H9 (cell line): ENCODE measurements around the gene HEG1. TPM values are rescaled to one million over a fixed set of nuclear protein-coding genes. Genes with fewer than 3 reads are reported as not detected.

Experiments
- DNase-seq: peaks from one replicate; pipeline ENCODE4 v3.0.0-alpha.2; 2017
- H2AFZ ChIP-seq: one replicate; pipeline ENCODE4 v1.6.1; 2013; ENCODE audit warnings: mild to moderate bottlenecking, low read length, control low read depth, moderate library complexity
- H2AK5ac ChIP-seq: 2 replicates; pipeline ENCODE4 v1.6.1; 2013; ENCODE audit warnings: low read length, control low read depth, mixed read lengths; ENCODE audit not compliant: insufficient read length
- H2BK120ac ChIP-seq: one replicate; pipeline ENCODE4 v1.6.1; 2013; ENCODE audit warnings: low read depth, mild to moderate bottlenecking, low read length, control low read depth, inconsistent platforms; ENCODE audit not compliant: poor library complexity, severe bottlenecking
- H2BK12ac ChIP-seq: 2 replicates; pipeline ENCODE4 v1.6.1; 2013; ENCODE audit warnings: low read length, control low read depth, mixed read lengths, low read depth; ENCODE audit not compliant: insufficient read length
- H2BK15ac ChIP-seq: 2 replicates; pipeline ENCODE4 v1.6.1; 2013; ENCODE audit warnings: low read depth, low read length, control low read depth
- H2BK20ac ChIP-seq: one replicate; pipeline ENCODE4 v1.6.1; 2013; ENCODE audit warnings: low read depth, mild to moderate bottlenecking, low read length, control low read depth, inconsistent platforms; ENCODE audit not compliant: poor library complexity, severe bottlenecking
- H2BK5ac ChIP-seq: 2 replicates; pipeline ENCODE4 v1.6.1; 2013; ENCODE audit warnings: low read length, control low read depth, mixed read lengths; ENCODE audit not compliant: insufficient read length
- H3K14ac ChIP-seq: 2 replicates; pipeline ENCODE4 v1.6.1; 2013; ENCODE audit warnings: low read length, control low read depth; ENCODE audit not compliant: insufficient read depth
- H3K18ac ChIP-seq: 2 replicates; pipeline ENCODE4 v1.6.1; 2013; ENCODE audit warnings: low read depth, mild to moderate bottlenecking, mixed read lengths, low read length, control low read depth; ENCODE audit not compliant: insufficient read length
- H3K23ac ChIP-seq: 2 replicates; pipeline ENCODE4 v1.6.1; 2013; ENCODE audit warnings: low read length, control low read depth, mixed read lengths, low read depth; ENCODE audit not compliant: insufficient read length
- H3K23me2 ChIP-seq: 2 replicates; pipeline ENCODE4 v1.6.1; 2013; ENCODE audit warnings: low read depth, mild to moderate bottlenecking, mixed read lengths, low read length, control low read depth; ENCODE audit not compliant: insufficient read length, poor library complexity, severe bottlenecking
- H3K27ac ChIP-seq: 2 replicates; pipeline ENCODE4 v1.5.1; 2013; ENCODE audit warnings: low read length, control low read depth, mixed read lengths, low read depth; ENCODE audit not compliant: insufficient read length
- H3K27me3 ChIP-seq: 2 replicates; pipeline ENCODE4 v1.6.1; 2013; ENCODE audit warnings: low read length, control low read depth, inconsistent platforms; ENCODE audit not compliant: insufficient read depth
- H3K4ac ChIP-seq: 2 replicates; pipeline ENCODE4 v1.6.1; 2013; ENCODE audit warnings: low read depth, mild to moderate bottlenecking, control low read depth, inconsistent platforms, low read length, moderate library complexity
- H3K4me1 ChIP-seq: 2 replicates; pipeline ENCODE4 v1.6.1; 2013; ENCODE audit warnings: low read length, control low read depth, inconsistent platforms; ENCODE audit not compliant: insufficient read depth
- H3K4me2 ChIP-seq: 2 replicates; pipeline ENCODE4 v1.6.1; 2013; ENCODE audit warnings: low read length, control low read depth, mixed read lengths; ENCODE audit not compliant: insufficient read length, insufficient read depth
- H3K56ac ChIP-seq: 2 replicates; pipeline ENCODE4 v1.6.1; 2013; ENCODE audit warnings: low read depth, mild to moderate bottlenecking, mixed read lengths, low read length, control low read depth; ENCODE audit not compliant: insufficient read length
- H3K79me1 ChIP-seq: 2 replicates; pipeline ENCODE4 v1.6.1; 2013; ENCODE audit warnings: low read depth, mild to moderate bottlenecking, moderate library complexity, low read length, control low read depth, inconsistent platforms; ENCODE audit not compliant: insufficient read depth, poor library complexity, severe bottlenecking
- H3K79me2 ChIP-seq: 2 replicates; pipeline ENCODE4 v1.6.1; 2013; ENCODE audit warnings: low read length, control low read depth, inconsistent platforms; ENCODE audit not compliant: insufficient read depth
- H3K9ac ChIP-seq: 2 replicates; pipeline ENCODE4 v1.6.1; 2013; ENCODE audit warnings: low read length, control low read depth, mixed read lengths; ENCODE audit not compliant: insufficient read length; ENCODE audit errors: extremely low read depth
- H3K9me3 ChIP-seq: one replicate; pipeline ENCODE4 v1.6.1; 2013; ENCODE audit warnings: low read depth, low read length, inconsistent platforms; ENCODE audit not compliant: control insufficient read depth
- H3T11ph ChIP-seq: one replicate; pipeline ENCODE4 v1.6.1; 2013; ENCODE audit warnings: mild to moderate bottlenecking, low read length, control low read depth, inconsistent platforms
- H4K20me1 ChIP-seq: one replicate; pipeline ENCODE4 v1.6.1; 2013; ENCODE audit not compliant: control insufficient read depth, insufficient read length, insufficient read depth
- H4K5ac ChIP-seq: 2 replicates; pipeline ENCODE4 v1.6.1; 2013; ENCODE audit warnings: low read depth, mild to moderate bottlenecking, mixed read lengths, low read length, control low read depth; ENCODE audit not compliant: insufficient read length
- H4K8ac ChIP-seq: replicated peaks from 2 replicates; pipeline ENCODE4 v1.6.1; 2013; ENCODE audit warnings: low read length, control low read depth, mixed read lengths, low read depth; ENCODE audit not compliant: insufficient read length
- H4K91ac ChIP-seq: 2 replicates; pipeline ENCODE4 v1.6.1; 2013; ENCODE audit warnings: low read depth, mild to moderate bottlenecking, moderate library complexity, mixed read lengths, low read length, control low read depth; ENCODE audit not compliant: insufficient read length
- H3K27ac Mint-ChIP-seq, 3 experiments: 2 replicates in 2 of 3; 3 replicates in 1 of 3; pipeline ENCODE4 v1.8.0; 2020 to 2021; ENCODE audit warnings: mixed read lengths in 3 of 3, mild to moderate bottlenecking in 1 of 3, moderate library complexity in 1 of 3
- H3K27me3 Mint-ChIP-seq: 2 replicates; pipeline ENCODE4 v1.8.0; 2021; ENCODE audit warnings: low read depth, mild to moderate bottlenecking, moderate library complexity, mixed read lengths
- H3K36me3 Mint-ChIP-seq, 3 experiments: 2 replicates in 2 of 3; 3 replicates in 1 of 3; pipeline ENCODE4 v1.8.0; 2020 to 2021; ENCODE audit warnings: low read depth in 3 of 3, mixed read lengths in 3 of 3; ENCODE audit not compliant: insufficient read depth in 1 of 3
- H3K4me1 Mint-ChIP-seq, 2 experiments: 2 replicates each; pipeline ENCODE4 v1.8.0; 2020; ENCODE audit warnings: mixed read lengths in 2 of 2
- H3K4me3 Mint-ChIP-seq, 2 experiments: 2 replicates in 1 of 2; 3 replicates in 1 of 2; pipeline ENCODE4 v1.8.0; 2020 to 2021; ENCODE audit warnings: mild to moderate bottlenecking in 2 of 2, mixed read lengths in 2 of 2, moderate library complexity in 1 of 2
- H3K9me3 Mint-ChIP-seq, 2 experiments: 2 replicates in 1 of 2; 3 replicates in 1 of 2; pipeline ENCODE4 v1.8.0; 2020; ENCODE audit warnings: mild to moderate bottlenecking in 2 of 2, mixed read lengths in 2 of 2, moderate library complexity in 1 of 2
- CTCF ChIP-seq: fragments of 200-600 bp; sonication (generic); conservative IDR thresholded peaks from 3 replicates; pipeline ENCODE4 v1.8.0; 2021; ENCODE audit warnings: antibody characterized with exemption, mild to moderate bottlenecking
- WGBS: extraction: QIAGEN DNeasy Blood & Tissue Kit; methylation state at CpG from one replicate; pipeline ENCODE4 v1.1.7; 2013; ENCODE audit warnings: missing lambda C conversion rate, low lambda C conversion rate, mixed read lengths; ENCODE audit not compliant: insufficient read length; ENCODE audit errors: extremely low coverage; 5-methylcytosine and 5-hydroxymethylcytosine counted together
- total RNA-seq: library from RNA; stranded (reverse); gene quantifications from 2 replicates; pipeline ENCODE4 v1.2.1, GENCODE V29; 2021

Gene HEG1
- total RNA-seq, 1 experiment from 2014 or later = 10.3 TPM

DNA sequence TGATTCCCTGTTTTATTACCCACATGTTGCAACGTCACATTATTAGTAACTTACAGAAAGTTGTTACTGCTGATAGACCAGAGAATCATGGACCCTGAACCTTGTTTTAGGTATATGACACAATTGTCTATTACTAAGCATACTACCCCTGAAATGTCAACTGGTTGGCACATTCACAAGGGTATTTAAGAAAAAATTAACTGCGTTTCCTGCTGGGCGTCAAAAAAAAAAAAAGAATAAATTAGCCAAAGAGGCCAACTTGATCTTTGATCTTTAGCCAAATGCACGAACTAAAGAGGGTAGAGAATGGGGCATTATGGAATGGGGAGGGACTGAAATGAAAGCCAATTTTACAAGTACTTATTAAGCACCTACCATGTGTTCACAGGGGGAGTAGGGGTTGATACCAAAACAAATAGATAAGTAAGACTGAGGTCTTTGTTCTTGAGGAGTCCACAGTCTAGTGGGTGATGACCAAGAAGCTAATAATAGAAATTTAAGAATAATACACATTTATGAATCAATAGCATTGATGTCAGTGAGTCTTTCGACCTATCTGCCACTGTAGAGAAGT is 103.4 kb downstream of the HEG1 start:
- no peak overlapping the region for H2BK12ac ChIP-seq

More for the DNA sequence above, 103.4 kb downstream of the HEG1 start:
- Mint-ChIP-seq H3K36me3 (no peaks in the 10 kb centered on the region), H3K9me3 (peaks cover 0 to 4% of the 10 kb centered on the region in 2 experiments; a peak in 2 of 5 replicates), H3K4me3 (no peak overlapping the region), H3K4me1 (peaks cover 6 to 7% of the 10 kb centered on the region in 2 experiments), H3K27me3 (no peaks in the 10 kb centered on the region), H3K27ac (no peak overlapping the region)
- H4K8ac ChIP-seq = no peak overlapping the region
- H2BK20ac ChIP-seq = no peak overlapping the region
- WGBS = no CpG with 5 or more reads among the region's 5 CpGs
- H3K27me3 ChIP-seq = no peaks in the 10 kb centered on the region
- no peak for DNase-seq
- no peak overlapping the region for H3K56ac ChIP-seq
- H3K79me2 ChIP-seq = no peaks in the 10 kb centered on the region
- H4K91ac ChIP-seq = no peak overlapping the region
- no peak overlapping the region for H3K9ac ChIP-seq
- H3K14ac ChIP-seq = no peak overlapping the region
- no peaks in the 10 kb centered on the region for H3K23me2 ChIP-seq
- H3K79me1 ChIP-seq = no peaks in the 10 kb centered on the region
- no peak overlapping the region for H2BK15ac ChIP-seq
- H3K4me2 ChIP-seq = no peak overlapping the region
- H3K27ac ChIP-seq = no peak overlapping the region
- H2BK120ac ChIP-seq = no peak overlapping the region
- no peak overlapping the region for H3K23ac ChIP-seq
- no peak overlapping the region for H2AFZ ChIP-seq
- no peak overlapping the region for H3K18ac ChIP-seq
- no peak overlapping the region for H3K4ac ChIP-seq
- no peak overlapping the region for H3T11ph ChIP-seq
- H3K4me1 ChIP-seq = peaks cover 3% of the 10 kb centered on the region
- no peak for TF ChIP-seq CTCF
- H2AK5ac ChIP-seq = no peak overlapping the region
- no peak overlapping the region for H4K5ac ChIP-seq
- no peaks in the 10 kb centered on the region for H4K20me1 ChIP-seq
- no peaks in the 10 kb centered on the region for H3K9me3 ChIP-seq
- no peak overlapping the region for H2BK5ac ChIP-seq
